Smooth muscle cell (in vitro differentiated cells): ENCODE results near the gene RSRC1. TPM values are rescaled to one million over a fixed set of nuclear protein-coding genes. Genes with fewer than 3 reads are reported as not detected.
"Not testable (repeated sequence)": the region's sequence is repeated elsewhere in the genome, so short reads cannot be mapped to it uniquely, and the experiment has no call there.

Experiments used
- DNase-seq: peaks from one replicate; lab custom pipeline; 2025; ENCODE audit not compliant: unreplicated experiment; lab: John Stamatoyannopoulos, UW
- H2AFZ ChIP-seq: fragments of 200-600 bp; sonication (generic); 2 replicates; pipeline ENCODE4 v1.6.0; 2016; ENCODE audit warnings: antibody characterized with exemption, low read depth, mild to moderate bottlenecking
- H3F3A ChIP-seq: fragments of 200-600 bp; sonication (generic); 2 replicates; pipeline ENCODE4 v1.6.0; 2017; ENCODE audit warnings: antibody characterized with exemption, low read depth
- H3K27ac ChIP-seq: fragments of 200-600 bp; sonication (generic); 2 replicates; pipeline ENCODE4 v1.5.1; 2016; ENCODE audit warnings: low read depth, mild to moderate bottlenecking
- H3K27me3 ChIP-seq: fragments of 200-600 bp; sonication (generic); 2 replicates; pipeline ENCODE4 v1.6.1; 2016; ENCODE audit warnings: low read depth, mild to moderate bottlenecking
- H3K36me3 ChIP-seq: fragments of 200-600 bp; sonication (generic); 2 replicates; pipeline ENCODE4 v1.5.1; 2016; ENCODE audit warnings: low read depth
- H3K4me1 ChIP-seq: fragments of 200-600 bp; sonication (generic); 2 replicates; pipeline ENCODE4 v1.5.1; 2016; ENCODE audit warnings: low read depth
- H3K4me2 ChIP-seq: fragments of 200-600 bp; sonication (generic); 2 replicates; pipeline ENCODE4 v1.6.0; 2016; ENCODE audit warnings: mild to moderate bottlenecking
- H3K4me3 ChIP-seq: fragments of 200-600 bp; sonication (generic); 2 replicates; pipeline ENCODE4 v1.5.1; 2016; ENCODE audit warnings: mild to moderate bottlenecking
- H3K79me2 ChIP-seq: fragments of 200-600 bp; sonication (generic); 2 replicates; pipeline ENCODE4 v1.6.0; 2016; ENCODE audit warnings: low read depth, mild to moderate bottlenecking
- H3K9ac ChIP-seq: fragments of 200-600 bp; sonication (generic); 2 replicates; pipeline ENCODE4 v1.6.0; 2016; ENCODE audit warnings: low read depth
- H3K9me3 ChIP-seq: fragments of 200-600 bp; sonication (generic); replicated peaks from 2 replicates; pipeline ENCODE4 v1.5.1; 2016; ENCODE audit warnings: low read depth
- H4K20me1 ChIP-seq: fragments of 200-600 bp; sonication (generic); 2 replicates; pipeline ENCODE4 v1.6.0; 2016; ENCODE audit warnings: low read depth
- CTCF ChIP-seq: fragments of 200-600 bp; sonication (generic); IDR thresholded peaks from 2 replicates; pipeline ENCODE4 v1.5.1; 2017; ENCODE audit warnings: borderline replicate concordance, mild to moderate bottlenecking, antibody characterized with exemption; ENCODE audit not compliant: insufficient read depth, poor library complexity, severe bottlenecking
- WGBS: methylation state at CpG from one replicate; pipeline ENCODE4 v1.1.7; 2016; ENCODE audit warnings: low lambda C conversion rate; 5-methylcytosine and 5-hydroxymethylcytosine counted together
- polyA plus RNA-seq: library from polyadenylated mRNA; unstranded; fragments of >200 nt; fragmentation: Nextera tagmentation; extraction: Ambion mirVana; gene quantifications from 2 replicates; pipeline ENCODE4 v1.2.1, GENCODE V29; 2016
- total RNA-seq: library from RNA; depleted of rRNA; stranded (reverse); fragments of >200 nt; gene quantifications from 2 replicates; pipeline ENCODE4 v1.2.3, GENCODE V29; 2014

Gene RSRC1
- total and polyA plus RNA-seq, 2 experiments from 2014 or later: 18.5 to 43.9 TPM

DNA sequence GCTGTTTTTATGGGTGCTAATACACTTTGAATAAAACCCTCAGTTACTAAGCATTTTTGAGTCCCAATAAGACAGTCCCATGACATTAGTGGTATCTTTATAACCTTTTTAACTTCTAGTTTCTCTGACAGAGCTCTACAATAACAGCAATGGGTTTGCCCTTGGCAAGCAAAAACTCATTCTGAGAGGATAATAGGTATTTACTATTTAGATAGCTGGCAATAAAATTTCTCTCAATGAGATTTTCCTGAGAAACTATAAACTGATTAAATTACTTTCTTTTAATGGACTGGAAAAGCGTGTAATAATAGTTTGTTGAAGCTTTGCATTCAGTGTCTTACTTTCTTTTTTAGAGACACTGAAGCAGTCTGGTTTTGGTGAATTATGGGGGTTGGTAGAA, 293.1 kb downstream of the RSRC1 start:
- no peak overlapping the region for H3K27ac ChIP-seq
- no peaks in the 10 kb centered on the region for H3K79me2 ChIP-seq
- no peak for TF ChIP-seq CTCF
- no peaks in the 10 kb centered on the region for H3F3A ChIP-seq
- 63% methylated on average over 1 of the region's 1 CpG for WGBS
- no peaks in the 10 kb centered on the region for H3K36me3 ChIP-seq
- H3K27me3 ChIP-seq: no peaks in the 10 kb centered on the region
- no peaks in the 10 kb centered on the region for H3K9me3 ChIP-seq
- H3K9ac ChIP-seq: no peak overlapping the region
- peak overlapping the region; percentile 49 for H3K4me2 ChIP-seq
- H3K4me3 ChIP-seq: no peak overlapping the region
- H3K4me1 ChIP-seq: peaks cover 12% of the 10 kb centered on the region
- H2AFZ ChIP-seq: no peak overlapping the region
- H4K20me1 ChIP-seq: no peaks in the 10 kb centered on the region
- DNase-seq: no peak

- no peaks in the 10 kb centered on the region for H3K79me2 ChIP-seq
- no peak for DNase-seq
- H3K36me3 ChIP-seq: no peaks in the 10 kb centered on the region
- no peaks in the 10 kb centered on the region for H3F3A ChIP-seq
- no peaks in the 10 kb centered on the region for H3K9me3 ChIP-seq
- WGBS: 73% methylated on average over 1 of the region's 1 CpG
- peaks cover 12% of the 10 kb centered on the region for H3K4me1 ChIP-seq
- H3K9ac ChIP-seq: no peak overlapping the region
- no peak overlapping the region for H3K4me2 ChIP-seq
- TF ChIP-seq CTCF: no peak
- no peaks in the 10 kb centered on the region for H4K20me1 ChIP-seq
- H3K27ac ChIP-seq: no peak overlapping the region
- H2AFZ ChIP-seq: no peak overlapping the region
- no peaks in the 10 kb centered on the region for H3K27me3 ChIP-seq
- H3K4me3 ChIP-seq: no peak overlapping the region
These were observed 294.3 kb downstream of the RSRC1 start for GRCh38 chr3:158404131-158404718.

DNA sequence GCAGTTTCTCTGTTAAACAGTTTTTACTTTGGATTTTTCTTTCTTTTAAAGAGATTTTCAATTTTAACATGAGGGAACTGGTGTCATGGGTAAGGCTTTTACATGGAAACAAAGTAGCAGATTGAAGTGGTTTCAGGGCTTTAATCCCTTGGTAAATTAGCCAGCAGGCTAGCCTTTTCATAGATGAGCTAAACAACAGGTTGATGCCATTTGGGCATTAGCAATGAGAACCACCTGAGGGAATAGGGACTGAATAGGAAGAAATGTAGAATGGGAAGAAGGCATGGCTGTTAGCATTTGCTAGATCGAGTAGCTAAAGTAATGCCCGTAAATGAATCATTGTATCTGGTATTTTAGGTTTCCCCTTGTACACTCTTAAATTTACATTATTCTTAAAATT, 295.6 kb downstream of the RSRC1 start:
- H3K36me3 ChIP-seq: no peaks in the 10 kb centered on the region
- DNase-seq: no peak
- H2AFZ ChIP-seq: no peak overlapping the region
- H4K20me1 ChIP-seq: no peaks in the 10 kb centered on the region
- H3K27ac ChIP-seq: no peak overlapping the region
- H3K79me2 ChIP-seq: no peaks in the 10 kb centered on the region
- no peak overlapping the region for H3K4me2 ChIP-seq
- H3K4me3 ChIP-seq: no peak overlapping the region
- no peaks in the 10 kb centered on the region for H3K9me3 ChIP-seq
- WGBS: 90% methylated on average over 2 of the region's 2 CpGs
- H3F3A ChIP-seq: no peaks in the 10 kb centered on the region
- peaks cover 12% of the 10 kb centered on the region for H3K4me1 ChIP-seq
- no peaks in the 10 kb centered on the region for H3K27me3 ChIP-seq
- no peak overlapping the region for H3K9ac ChIP-seq
- TF ChIP-seq CTCF: no peak

GRCh38 chr3:158407844-158408517, 298.1 kb downstream of the RSRC1 start:
- no peaks in the 10 kb centered on the region for H3K9me3 ChIP-seq
- no peak for DNase-seq
- peak overlapping the region; percentile 47 for H3K4me2 ChIP-seq
- peaks cover 12% of the 10 kb centered on the region for H3K4me1 ChIP-seq
- H2AFZ ChIP-seq: no peak overlapping the region
- H3K36me3 ChIP-seq: no peaks in the 10 kb centered on the region
- H3K4me3 ChIP-seq: no peak overlapping the region
- H3K9ac ChIP-seq: no peak overlapping the region
- H4K20me1 ChIP-seq: no peaks in the 10 kb centered on the region
- no peaks in the 10 kb centered on the region for H3F3A ChIP-seq
- no peaks in the 10 kb centered on the region for H3K27me3 ChIP-seq
- H3K79me2 ChIP-seq: no peaks in the 10 kb centered on the region
- H3K27ac ChIP-seq: peak overlapping the region; percentile 13
- no peak for TF ChIP-seq CTCF
- 24% methylated on average over 4 of the region's 4 CpGs for WGBS

GRCh38 chr3:158408518-158408897, 298.6 kb downstream of the RSRC1 start:
- H3K4me3 ChIP-seq, H3K27me3 ChIP-seq, H4K20me1 ChIP-seq, DNase-seq, H3K9me3 ChIP-seq, H3K79me2 ChIP-seq, H3K36me3 ChIP-seq, H3K9ac ChIP-seq, H3F3A ChIP-seq, H2AFZ ChIP-seq: not testable (repeated sequence)
- Histone ChIP-seq H3K4me2 (peak overlapping the region; percentile 47), H3K4me1 (peaks cover 12% of the 10 kb centered on the region), H3K27ac (peak overlapping the region; percentile 13)
- 41% methylated on average over 5 of the region's 5 CpGs for WGBS
